Astrocyte (in vitro differentiated cells and primary cell): ENCODE data around the gene AHDC1. TPM values are rescaled to one million over a fixed set of nuclear protein-coding genes. Genes with fewer than 3 reads are reported as not detected.

Source experiments
- DNase-seq: peaks from one replicate; pipeline ENCODE4 v3.0.0-alpha.2; 2010; ENCODE audit warnings: low read depth
- FAIRE-seq: peaks from 2 replicates; lab custom pipeline; 2011; peaks lifted over from hg19 to GRCh38; lab: Jason Lieb, UNC
- H2AFZ ChIP-seq: 2 replicates; pipeline ENCODE4 v1.6.0; 2012; ENCODE audit warnings: low read depth, low read length, inconsistent platforms
- H3K27ac ChIP-seq: 2 replicates; pipeline ENCODE4 v1.5.1; 2011; ENCODE audit warnings: low read depth, low read length, inconsistent platforms
- H3K27me3 ChIP-seq: 2 replicates; pipeline ENCODE4 v1.6.0; 2011; ENCODE audit warnings: low read length, inconsistent platforms; ENCODE audit not compliant: insufficient read depth
- H3K36me3 ChIP-seq: 2 replicates; pipeline ENCODE4 v1.5.1; 2011; ENCODE audit warnings: low read length, inconsistent platforms; ENCODE audit not compliant: insufficient read depth
- H3K4me1 ChIP-seq: 2 replicates; pipeline ENCODE4 v1.5.1; 2011; ENCODE audit warnings: low read length, inconsistent platforms; ENCODE audit not compliant: insufficient read depth
- H3K4me2 ChIP-seq: 2 replicates; pipeline ENCODE4 v1.6.0; 2012; ENCODE audit warnings: low read length, inconsistent platforms
- H3K4me3 ChIP-seq: 2 replicates; pipeline ENCODE4 v1.5.1; 2011; ENCODE audit warnings: low read depth, mild to moderate bottlenecking, low read length, inconsistent platforms; ENCODE audit not compliant: insufficient read depth
- H3K79me2 ChIP-seq: 2 replicates; pipeline ENCODE4 v1.6.0; 2012; ENCODE audit warnings: mild to moderate bottlenecking, low read length, inconsistent platforms; ENCODE audit not compliant: insufficient read depth
- H3K9ac ChIP-seq: 2 replicates; pipeline ENCODE4 v1.6.0; 2012; ENCODE audit warnings: mild to moderate bottlenecking, low read length, inconsistent platforms
- H3K9me3 ChIP-seq: 2 replicates; pipeline ENCODE4 v1.5.1; 2012; ENCODE audit warnings: low read depth, mild to moderate bottlenecking, low read length, inconsistent platforms; ENCODE audit not compliant: insufficient read depth
- H4K20me1 ChIP-seq: 2 replicates; pipeline ENCODE4 v1.6.0; 2012; ENCODE audit warnings: low read length, inconsistent platforms; ENCODE audit not compliant: insufficient read depth
- H3K27ac Mint-ChIP-seq: one replicate; pipeline ENCODE4 v1.8.0; 2021; ENCODE audit warnings: mild to moderate bottlenecking, mixed read lengths; ENCODE audit not compliant: unreplicated experiment
- H3K27me3 Mint-ChIP-seq: one replicate; pipeline ENCODE4 v1.8.0; 2021; ENCODE audit warnings: low read depth, mixed read lengths; ENCODE audit not compliant: unreplicated experiment
- H3K36me3 Mint-ChIP-seq: one replicate; pipeline ENCODE4 v1.8.0; 2021; ENCODE audit warnings: low read depth, mixed read lengths; ENCODE audit not compliant: unreplicated experiment
- H3K4me1 Mint-ChIP-seq: one replicate; pipeline ENCODE4 v1.8.0; 2021; ENCODE audit warnings: low read depth, mixed read lengths; ENCODE audit not compliant: unreplicated experiment
- H3K4me3 Mint-ChIP-seq: one replicate; pipeline ENCODE4 v1.8.0; 2021; ENCODE audit warnings: mild to moderate bottlenecking, moderate library complexity, mixed read lengths; ENCODE audit not compliant: unreplicated experiment
- H3K9me3 Mint-ChIP-seq: one replicate; pipeline ENCODE4 v1.8.0; 2021; ENCODE audit warnings: mild to moderate bottlenecking, mixed read lengths; ENCODE audit not compliant: unreplicated experiment
- CTCF ChIP-seq: IDR thresholded peaks from 2 replicates; pipeline ENCODE4 v1.5.1; 2011; ENCODE audit warnings: low read depth, mild to moderate bottlenecking, inconsistent platforms, low read length, moderate library complexity; ENCODE audit not compliant: insufficient read depth
- EZH2 ChIP-seq: IDR thresholded peaks from 2 replicates; pipeline ENCODE4 v1.6.1; 2012; ENCODE audit warnings: mild to moderate bottlenecking, low read length, inconsistent platforms; ENCODE audit not compliant: insufficient read depth
- total RNA-seq: library from RNA; stranded (reverse); gene quantifications from 2 replicates; pipeline ENCODE4 v1.2.1, GENCODE V29; 2021

The AHDC1 gene
- total RNA-seq, 1 donor from 2014 or later = 75.7 TPM

DNA sequence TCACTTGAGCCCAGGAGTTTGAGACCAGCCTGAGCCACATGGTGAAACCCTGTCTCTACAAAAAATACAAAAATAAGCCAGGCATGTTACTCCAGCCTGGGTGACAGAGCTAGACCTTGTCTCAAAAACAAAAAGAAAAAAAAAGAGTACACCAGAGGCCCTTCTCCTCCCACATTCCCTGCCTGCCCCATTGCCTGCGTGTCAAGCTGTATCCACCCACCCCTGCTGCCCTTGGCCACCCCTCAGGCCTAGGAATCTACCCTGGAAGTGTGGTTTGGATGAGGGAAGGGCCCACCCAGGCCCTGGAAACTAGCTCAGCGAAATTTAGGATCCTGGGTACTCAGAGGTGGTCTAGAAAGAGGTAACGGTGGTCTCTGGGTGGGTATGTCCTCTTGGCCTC, 88.3 kb downstream of the AHDC1 start:
- no peaks in the 10 kb centered on the region for H3K36me3 Mint-ChIP-seq
- no peak overlapping the region for H3K9ac ChIP-seq
- H3K4me2 ChIP-seq = no peak overlapping the region
- peaks cover 4% of the 10 kb centered on the region for H3K4me1 ChIP-seq
- H3K27me3 Mint-ChIP-seq = peaks cover 2% of the 10 kb centered on the region
- H3K79me2 ChIP-seq = no peaks in the 10 kb centered on the region
- H3K27ac ChIP-seq = no peak overlapping the region
- H3K9me3 Mint-ChIP-seq = peaks cover 2% of the 10 kb centered on the region
- no peak overlapping the region for H3K27ac Mint-ChIP-seq
- TF ChIP-seq CTCF (no peak), EZH2 (no peak)
- H2AFZ ChIP-seq = no peak overlapping the region
- H3K9me3 ChIP-seq = no peaks in the 10 kb centered on the region
- no peak overlapping the region for H3K4me3 ChIP-seq
- no peaks in the 10 kb centered on the region for H4K20me1 ChIP-seq
- FAIRE-seq = no peak
- no peaks in the 10 kb centered on the region for H3K36me3 ChIP-seq
- no peaks in the 10 kb centered on the region for H3K27me3 ChIP-seq
- no peak for DNase-seq
- peaks cover 24% of the 10 kb centered on the region for H3K4me1 Mint-ChIP-seq
- no peak overlapping the region for H3K4me3 Mint-ChIP-seq

GRCh38 chr1:27513958-27514357, 90.0 kb downstream of the AHDC1 start:
- TF ChIP-seq CTCF (no peak), EZH2 (no peak)
- peaks cover 16% of the 10 kb centered on the region for H3K4me1 Mint-ChIP-seq
- peaks cover 7% of the 10 kb centered on the region for H3K27me3 Mint-ChIP-seq
- Histone ChIP-seq H3K9ac (no peak overlapping the region), H3K4me2 (no peak overlapping the region), H3K27me3 (no peaks in the 10 kb centered on the region), H2AFZ (no peak overlapping the region), H4K20me1 (no peaks in the 10 kb centered on the region), H3K79me2 (no peaks in the 10 kb centered on the region), H3K4me3 (no peak overlapping the region), H3K36me3 (no peaks in the 10 kb centered on the region), H3K4me1 (no peaks in the 10 kb centered on the region), H3K9me3 (no peaks in the 10 kb centered on the region), H3K27ac (no peak overlapping the region)
- no peaks in the 10 kb centered on the region for H3K36me3 Mint-ChIP-seq
- no peak overlapping the region for H3K27ac Mint-ChIP-seq
- H3K4me3 Mint-ChIP-seq = peak overlapping the region; percentile 14
- DNase-seq = no peak
- peaks cover 2% of the 10 kb centered on the region for H3K9me3 Mint-ChIP-seq
- FAIRE-seq = no peak

GRCh38 chr1:27513528-27513927, 90.4 kb downstream of the AHDC1 start:
- Histone ChIP-seq H3K79me2 (no peaks in the 10 kb centered on the region), H3K4me2 (no peak overlapping the region), H4K20me1 (no peaks in the 10 kb centered on the region), H3K27me3 (no peaks in the 10 kb centered on the region), H3K36me3 (no peaks in the 10 kb centered on the region), H3K27ac (no peak overlapping the region), H2AFZ (no peak overlapping the region), H3K4me1 (no peaks in the 10 kb centered on the region), H3K4me3 (no peak overlapping the region), H3K9ac (no peak overlapping the region), H3K9me3 (no peaks in the 10 kb centered on the region)
- Mint-ChIP-seq H3K36me3 (no peaks in the 10 kb centered on the region), H3K27me3 (peaks cover 7% of the 10 kb centered on the region), H3K4me1 (peaks cover 14% of the 10 kb centered on the region), H3K4me3 (peak overlapping the region; percentile 14), H3K27ac (no peak overlapping the region), H3K9me3 (no peaks in the 10 kb centered on the region)
- TF ChIP-seq CTCF (no peak), EZH2 (no peak)
- FAIRE-seq (no peak), DNase-seq (no peak)
